HG02678 (cell line): ENCODE measurements around the gene CABLES2.
A peak's percentile ranks its signal among the peaks of the same experiment; 100 is the strongest.

Experiments
- ATAC-seq: cut with Tn5 transposase; IDR thresholded peaks from one replicate; pipeline ENCODE4 v1.9.1; 2021; ENCODE audit warnings: mild to moderate bottlenecking, moderate library complexity; ENCODE audit not compliant: unreplicated experiment

Gene CABLES2

GRCh38 chr20:62406635-62407176 lies 379 bp downstream of the CABLES2 start:
- peak; percentile 12 for ATAC-seq

- no peak for ATAC-seq
Observed at GRCh38 chr20:62405981-62406513, 1.0 kb downstream of the CABLES2 start.

GRCh38 chr20:62405108-62405980 lies 1.7 kb downstream of the CABLES2 start:
- ATAC-seq = no peak

GRCh38 chr20:62404761-62405107 lies 2.4 kb downstream of the CABLES2 start:
- no peak for ATAC-seq

- ATAC-seq = no peak
Observed at GRCh38 chr20:62404112-62404665, 2.9 kb downstream of the CABLES2 start.

- no peak for ATAC-seq
Observed at GRCh38 chr20:62403331-62403730, 3.8 kb downstream of the CABLES2 start.

GRCh38 chr20:62402456-62403150 lies 4.5 kb downstream of the CABLES2 start:
- no peak for ATAC-seq

- no peak for ATAC-seq
Observed at GRCh38 chr20:62401331-62401779, 5.7 kb downstream of the CABLES2 start.

- no peak for ATAC-seq
Observed at GRCh38 chr20:62400541-62400940, 6.5 kb downstream of the CABLES2 start.

- ATAC-seq = no peak
Observed at GRCh38 chr20:62400021-62400420, 7.1 kb downstream of the CABLES2 start.

- no peak for ATAC-seq
Observed at GRCh38 chr20:62398120-62398821, 8.8 kb downstream of the CABLES2 start.

GRCh38 chr20:62396367-62397239 lies 10.5 kb downstream of the CABLES2 start:
- no peak for ATAC-seq

GRCh38 chr20:62395311-62396242 lies 11.5 kb downstream of the CABLES2 start:
- no peak for ATAC-seq

GRCh38 chr20:62394248-62395245 lies 12.5 kb downstream of the CABLES2 start:
- ATAC-seq = no peak

- no peak for ATAC-seq
Observed at GRCh38 chr20:62393830-62394229, 13.3 kb downstream of the CABLES2 start.

- ATAC-seq = no peak
Observed at GRCh38 chr20:62393335-62393665, 13.8 kb downstream of the CABLES2 start.

GRCh38 chr20:62392621-62393334 lies 14.3 kb downstream of the CABLES2 start:
- no peak for ATAC-seq
